GM23248 (cell line): Measurements from ENCODE around the gene PCDHA12. TPM values are rescaled to one million over a fixed set of nuclear protein-coding genes. Genes with fewer than 3 reads are reported as not detected.
"Not testable (repeated sequence)": the region's sequence is repeated elsewhere in the genome, so short reads cannot be mapped to it uniquely, and the experiment has no call there.

Experiments used
- DNase-seq: peaks from one replicate; pipeline ENCODE4 v3.0.0-alpha.2; 2015
- H2AFZ ChIP-seq: fragments of 200-600 bp; sonication (generic); 2 replicates; pipeline ENCODE4 v1.6.1; 2016; ENCODE audit warnings: antibody characterized with exemption
- H3F3A ChIP-seq: fragments of 200-600 bp; sonication (generic); 2 replicates; pipeline ENCODE4 v1.6.1; 2016; ENCODE audit warnings: mild to moderate bottlenecking, antibody characterized with exemption, mixed run types; ENCODE audit not compliant: insufficient read depth
- H3K27ac ChIP-seq: fragments of 200-600 bp; sonication (generic); 2 replicates; pipeline ENCODE4 v1.5.1; 2016; ENCODE audit warnings: mild to moderate bottlenecking
- H3K27me3 ChIP-seq: fragments of 200-600 bp; sonication (generic); replicated peaks from 2 replicates; pipeline ENCODE4 v1.6.1; 2016; ENCODE audit warnings: mild to moderate bottlenecking; ENCODE audit not compliant: insufficient read depth
- H3K36me3 ChIP-seq: fragments of 200-600 bp; sonication (generic); 2 replicates; pipeline ENCODE4 v1.6.1; 2016; ENCODE audit warnings: low read depth, mild to moderate bottlenecking
- H3K4me1 ChIP-seq: fragments of 200-600 bp; sonication (generic); 2 replicates; pipeline ENCODE4 v1.6.1; 2016; ENCODE audit warnings: mild to moderate bottlenecking; ENCODE audit not compliant: insufficient read depth
- H3K4me2 ChIP-seq: fragments of 200-600 bp; sonication (generic); one replicate; pipeline ENCODE4 v1.6.1; 2016; ENCODE audit warnings: mild to moderate bottlenecking; ENCODE audit not compliant: unreplicated experiment
- H3K4me3 ChIP-seq: fragments of 200-600 bp; sonication (generic); 2 replicates; pipeline ENCODE4 v1.5.1; 2016; ENCODE audit warnings: mild to moderate bottlenecking
- H3K79me2 ChIP-seq: fragments of 200-600 bp; sonication (generic); 2 replicates; pipeline ENCODE4 v1.6.1; 2016; ENCODE audit warnings: mild to moderate bottlenecking; ENCODE audit not compliant: insufficient read depth
- H3K9ac ChIP-seq: fragments of 200-600 bp; sonication (generic); 2 replicates; pipeline ENCODE4 v1.6.1; 2016; ENCODE audit warnings: mild to moderate bottlenecking
- H3K9me2 ChIP-seq: fragments of 200-600 bp; sonication (generic); 2 replicates; pipeline ENCODE4 v1.6.1; 2016; ENCODE audit warnings: mixed run types, mild to moderate bottlenecking, moderate library complexity; ENCODE audit not compliant: insufficient read depth
- H3K9me3 ChIP-seq: fragments of 200-600 bp; sonication (generic); one replicate; pipeline ENCODE4 v1.6.1; 2017; ENCODE audit warnings: low read depth
- H4K20me1 ChIP-seq: fragments of 200-600 bp; sonication (generic); 2 replicates; pipeline ENCODE4 v1.6.0; 2016; ENCODE audit not compliant: insufficient read depth
- EZH2 ChIP-seq: fragments of 200-600 bp; sonication (generic); IDR thresholded peaks from 2 replicates; pipeline ENCODE4 v1.6.1; 2018; ENCODE audit warnings: antibody characterized with exemption, mild to moderate bottlenecking; ENCODE audit not compliant: insufficient read depth, poor library complexity, severe bottlenecking
- EZH2phosphoT487 ChIP-seq: fragments of 200-600 bp; sonication (generic); IDR thresholded peaks from 2 replicates; pipeline ENCODE4 v1.6.1; 2018; ENCODE audit warnings: antibody characterized with exemption, moderate library complexity, mild to moderate bottlenecking, low read depth; ENCODE audit not compliant: insufficient read depth
- WGBS, 2 experiments: methylation state at CpG; one replicate each; pipeline ENCODE4 v1.1.6; 2015 to 2017; ENCODE audit warnings: low lambda C conversion rate in 2 of 2, low coverage in 1 of 2; ENCODE audit errors: missing lambda C conversion rate in 2 of 2; 5-methylcytosine and 5-hydroxymethylcytosine counted together
- in situ Hi-C: fragments of 300-500 bp; cut with MboI; formaldehyde crosslinking; loops from 2 replicates; pipeline ENCODE4 v1.15.0; 2020
- polyA plus RNA-seq: library from polyadenylated mRNA; unstranded; fragments of >200 nt; fragmentation: Nextera tagmentation; extraction: Ambion mirVana; gene quantifications from 2 replicates; pipeline ENCODE4 v1.2.1, GENCODE V29; 2016
- total RNA-seq: library from RNA; depleted of rRNA; stranded (reverse); fragments of >200 nt; shearing (Covaris generic); gene quantifications from 2 replicates; pipeline ENCODE4 v1.2.3, GENCODE V29; 2014

Gene PCDHA12
- total and polyA plus RNA-seq, 2 experiments from 2014 or later: not detected

GRCh38 chr5:140833993-140834392 lies 41.1 kb upstream of the PCDHA12 start, which contains the start of gene PCDHA7:
TSS of gene PCDHA7 (plus strand) at chr5:140834269. CDS start at chr5:140834384, 115 bp downstream.
- Histone ChIP-seq H3K27me3 (no peaks in the 10 kb centered on the region), H4K20me1 (no peaks in the 10 kb centered on the region), H3K9me2 (no peaks in the 10 kb centered on the region), H3K4me3 (peak within 1 kb of the TSS; percentile 9; the same call in 1 of the 2 replicates), H3F3A (no peaks in the 10 kb centered on the region), H2AFZ (peak within 1 kb of the TSS; percentile 8; the same call in 1 of the 2 replicates), H3K4me2 (no peak within 1 kb of the TSS), H3K4me1 (no peaks in the 10 kb centered on the region), H3K9ac (no peak within 1 kb of the TSS), H3K27ac (no peak within 1 kb of the TSS), H3K9me3 (no peaks in the 10 kb centered on the region), H3K36me3 (no peaks in the 10 kb centered on the region), H3K79me2 (no peaks in the 10 kb centered on the region)
- TF ChIP-seq EZH2phosphoT487 (no peak), EZH2 (no peak)
- 10 to 11% methylated on average over 8 of the region's 8 CpGs for WGBS, 2 experiments
- in situ Hi-C loops: no loop called here
- peak; percentile 26 for DNase-seq

GRCh38 chr5:140834439-140835008 lies 40.6 kb upstream of the PCDHA12 start:
- H3F3A ChIP-seq, H3K4me1 ChIP-seq, in situ Hi-C loops, H3K79me2 ChIP-seq, H3K9ac ChIP-seq, H3K27ac ChIP-seq, H4K20me1 ChIP-seq, DNase-seq, H3K9me2 ChIP-seq, H3K9me3 ChIP-seq, H3K36me3 ChIP-seq, H3K4me2 ChIP-seq, H3K27me3 ChIP-seq: not testable (repeated sequence)
- 19 to 24% methylated on average over 30 to 34 of the region's 38 CpGs for WGBS, 2 experiments
- Histone ChIP-seq H2AFZ (peak overlapping the region; percentile 8; the same call in 1 of the 2 replicates), H3K4me3 (peak overlapping the region; percentile 9; the same call in 1 of the 2 replicates)

- TF ChIP-seq EZH2 (no peak), EZH2phosphoT487 (no peak)
- no peak overlapping the region for H2AFZ ChIP-seq
- H3K27me3 ChIP-seq: no peaks in the 10 kb centered on the region
- H3K9me2 ChIP-seq: no peaks in the 10 kb centered on the region
- H3K4me3 ChIP-seq: no peak overlapping the region
- no peak overlapping the region for H3K4me2 ChIP-seq
- H3F3A ChIP-seq: no peaks in the 10 kb centered on the region
- no peaks in the 10 kb centered on the region for H4K20me1 ChIP-seq
- WGBS, 2 experiments: 49 to 50% methylated on average over 80 to 99 of the region's 103 CpGs
- DNase-seq: no peak
- H3K9ac ChIP-seq: no peak overlapping the region
- no peaks in the 10 kb centered on the region for H3K9me3 ChIP-seq
- no peaks in the 10 kb centered on the region for H3K79me2 ChIP-seq
- H3K36me3 ChIP-seq: no peaks in the 10 kb centered on the region
- in situ Hi-C loops: no loop called here
- H3K27ac ChIP-seq: no peak overlapping the region
- no peaks in the 10 kb centered on the region for H3K4me1 ChIP-seq
Observed at GRCh38 chr5:140835622-140836510, 39.2 kb upstream of the PCDHA12 start.

- no peaks in the 10 kb centered on the region for H3K4me1 ChIP-seq
- no peak within 1 kb of the TSS for H3K27ac ChIP-seq
- H3K9me2 ChIP-seq: no peaks in the 10 kb centered on the region
- H3K9me3 ChIP-seq: no peaks in the 10 kb centered on the region
- DNase-seq: peak; percentile 10
- no peaks in the 10 kb centered on the region for H4K20me1 ChIP-seq
- H3K36me3 ChIP-seq: no peaks in the 10 kb centered on the region
- H3K4me3 ChIP-seq: no peak within 1 kb of the TSS
- H3K4me2 ChIP-seq: no peak within 1 kb of the TSS
- H3K27me3 ChIP-seq: no peaks in the 10 kb centered on the region
- H3F3A ChIP-seq: no peaks in the 10 kb centered on the region
- H3K79me2 ChIP-seq: no peaks in the 10 kb centered on the region
- no peak within 1 kb of the TSS for H3K9ac ChIP-seq
- in situ Hi-C loops: no loop called here
- TF ChIP-seq EZH2 (no peak), EZH2phosphoT487 (no peak)
- H2AFZ ChIP-seq: no peak within 1 kb of the TSS
- 26 to 28% methylated on average over 47 of the region's 47 CpGs for WGBS, 2 experiments
Observed at GRCh38 chr5:140840978-140841962, 33.8 kb upstream of the PCDHA12 start, which contains the start of gene PCDHA8. TSS of gene PCDHA8 (plus strand) at chr5:140841187. CDS start at chr5:140841322, 135 bp downstream.
